ENCODE data around the gene BNC2.

The BNC2 gene

GRCh38 chr9:16651446-16651964 is 219.0 kb downstream of the BNC2 start:
- Histone ChIP-seq H3K27me3 (ENCODE audit: low read depth, low read length) (no peaks in the 10 kb centered on the region), H3K4me3 (ENCODE audit: low read depth in 1 of 2, low read length in 2 of 2) (no peak overlapping the region), H3K27ac (ENCODE audit: low read length) (no peak overlapping the region), H3K4me1 (ENCODE audit: control insufficient read depth in 1 of 2, insufficient read depth in 2 of 2, low read length in 2 of 2) (peaks cover 0 to 13% of the 10 kb centered on the region in 2 donors), H3K9me3 (ENCODE audit: control insufficient read depth in 1 of 2, low read length in 2 of 2) (no peaks in the 10 kb centered on the region), H3K36me3 (ENCODE audit: control insufficient read depth in 1 of 2, insufficient read depth in 2 of 2, low read length in 2 of 2) (no peaks in the 10 kb centered on the region)

DNA sequence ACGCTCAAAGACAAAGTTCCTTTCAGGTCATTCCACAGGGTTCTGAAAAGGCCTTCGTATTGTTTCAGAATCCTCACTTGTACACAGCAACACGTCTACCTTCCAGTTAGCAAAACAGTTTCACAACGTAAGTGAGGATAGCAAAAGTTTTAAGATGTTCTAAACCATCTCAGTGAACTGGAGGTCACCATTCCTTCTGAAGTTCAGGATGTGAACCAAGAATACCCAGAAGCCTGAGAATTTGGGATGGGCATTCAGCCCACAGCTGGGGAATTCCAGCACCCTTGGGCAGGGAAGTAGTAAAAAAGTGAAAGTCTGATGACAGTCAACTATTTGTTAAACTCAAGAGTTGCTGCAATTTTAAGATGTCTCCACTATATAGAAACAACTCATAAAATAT is 224.5 kb downstream of the BNC2 start:
- H3K4me3 ChIP-seq (ENCODE audit: low read depth in 1 of 2, low read length in 2 of 2) = no peak overlapping the region
- H3K4me1 ChIP-seq (ENCODE audit: control insufficient read depth in 1 of 2, insufficient read depth in 2 of 2, low read length in 2 of 2) = peaks cover 4 to 7% of the 10 kb centered on the region in 2 donors
- H3K27ac ChIP-seq (ENCODE audit: low read length) = no peak overlapping the region

GRCh38 chr9:16642421-16643109 is 227.9 kb downstream of the BNC2 start:
- Histone ChIP-seq H3K27me3 (ENCODE audit: low read depth, low read length) (no peaks in the 10 kb centered on the region), H3K27ac (ENCODE audit: low read length) (no peak overlapping the region), H3K4me3 (ENCODE audit: low read depth in 1 of 2, low read length in 2 of 2) (no peak overlapping the region), H3K4me1 (ENCODE audit: control insufficient read depth in 1 of 2, insufficient read depth in 2 of 2, low read length in 2 of 2) (peaks cover 4 to 15% of the 10 kb centered on the region in 2 donors), H3K9me3 (ENCODE audit: control insufficient read depth in 1 of 2, low read length in 2 of 2) (no peaks in the 10 kb centered on the region), H3K36me3 (ENCODE audit: control insufficient read depth in 1 of 2, insufficient read depth in 2 of 2, low read length in 2 of 2) (no peaks in the 10 kb centered on the region)

More for the DNA sequence above, 224.5 kb downstream of the BNC2 start:
- H3K9me3 ChIP-seq (ENCODE audit: control insufficient read depth in 1 of 2, low read length in 2 of 2) = no peaks in the 10 kb centered on the region
- H3K27me3 ChIP-seq (ENCODE audit: low read depth, low read length) = no peaks in the 10 kb centered on the region
- no peaks in the 10 kb centered on the region for H3K36me3 ChIP-seq (ENCODE audit: control insufficient read depth in 1 of 2, insufficient read depth in 2 of 2, low read length in 2 of 2)

DNA sequence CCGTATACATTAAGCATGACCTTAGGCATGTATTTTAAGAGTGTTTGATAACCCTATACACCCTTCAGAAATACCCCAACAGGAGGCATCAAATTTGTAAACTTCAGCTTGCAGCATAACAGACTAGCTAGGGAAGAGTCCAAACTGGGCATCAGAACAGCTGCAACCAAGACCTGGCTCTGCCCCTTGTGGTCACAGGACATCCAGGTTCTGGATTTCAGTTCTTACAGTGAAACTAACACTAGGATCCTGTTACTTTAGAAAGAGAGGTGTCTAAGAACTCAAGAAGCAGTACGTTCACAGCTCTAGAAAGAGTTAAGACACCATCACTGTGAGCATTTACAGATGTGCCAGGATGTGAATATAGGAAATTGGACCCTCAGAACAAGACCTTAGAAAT is 229.8 kb downstream of the BNC2 start:
- Histone ChIP-seq H3K27ac (ENCODE audit: low read length) (no peak overlapping the region), H3K27me3 (ENCODE audit: low read depth, low read length) (no peaks in the 10 kb centered on the region), H3K36me3 (ENCODE audit: control insufficient read depth in 1 of 2, insufficient read depth in 2 of 2, low read length in 2 of 2) (no peaks in the 10 kb centered on the region), H3K9me3 (ENCODE audit: control insufficient read depth in 1 of 2, low read length in 2 of 2) (no peaks in the 10 kb centered on the region), H3K4me3 (ENCODE audit: low read depth in 1 of 2, low read length in 2 of 2) (no peak overlapping the region), H3K4me1 (ENCODE audit: control insufficient read depth in 1 of 2, insufficient read depth in 2 of 2, low read length in 2 of 2) (peaks cover 4 to 19% of the 10 kb centered on the region in 2 donors)

- no peaks in the 10 kb centered on the region for H3K36me3 ChIP-seq (ENCODE audit: control insufficient read depth in 1 of 2, insufficient read depth in 2 of 2, low read length in 2 of 2)
- peaks cover 4 to 22% of the 10 kb centered on the region in 2 donors for H3K4me1 ChIP-seq (ENCODE audit: control insufficient read depth in 1 of 2, insufficient read depth in 2 of 2, low read length in 2 of 2)
- no peaks in the 10 kb centered on the region for H3K9me3 ChIP-seq (ENCODE audit: control insufficient read depth in 1 of 2, low read length in 2 of 2)
- H3K27me3 ChIP-seq (ENCODE audit: low read depth, low read length) = no peaks in the 10 kb centered on the region
- no peak overlapping the region for H3K4me3 ChIP-seq (ENCODE audit: low read depth in 1 of 2, low read length in 2 of 2)
- H3K27ac ChIP-seq (ENCODE audit: low read length) = no peak overlapping the region
Measured at GRCh38 chr9:16639644-16640043, 230.8 kb downstream of the BNC2 start.

- Histone ChIP-seq H3K4me3 (ENCODE audit: low read depth in 1 of 2, low read length in 2 of 2) (no peak overlapping the region), H3K4me1 (ENCODE audit: control insufficient read depth in 1 of 2, insufficient read depth in 2 of 2, low read length in 2 of 2) (peaks cover 4 to 20% of the 10 kb centered on the region in 2 donors), H3K27ac (ENCODE audit: low read length) (no peak overlapping the region), H3K27me3 (ENCODE audit: low read depth, low read length) (no peaks in the 10 kb centered on the region), H3K9me3 (ENCODE audit: control insufficient read depth in 1 of 2, low read length in 2 of 2) (no peaks in the 10 kb centered on the region), H3K36me3 (ENCODE audit: control insufficient read depth in 1 of 2, insufficient read depth in 2 of 2, low read length in 2 of 2) (no peaks in the 10 kb centered on the region)
Measured at GRCh38 chr9:16637911-16638310, 232.6 kb downstream of the BNC2 start.

DNA sequence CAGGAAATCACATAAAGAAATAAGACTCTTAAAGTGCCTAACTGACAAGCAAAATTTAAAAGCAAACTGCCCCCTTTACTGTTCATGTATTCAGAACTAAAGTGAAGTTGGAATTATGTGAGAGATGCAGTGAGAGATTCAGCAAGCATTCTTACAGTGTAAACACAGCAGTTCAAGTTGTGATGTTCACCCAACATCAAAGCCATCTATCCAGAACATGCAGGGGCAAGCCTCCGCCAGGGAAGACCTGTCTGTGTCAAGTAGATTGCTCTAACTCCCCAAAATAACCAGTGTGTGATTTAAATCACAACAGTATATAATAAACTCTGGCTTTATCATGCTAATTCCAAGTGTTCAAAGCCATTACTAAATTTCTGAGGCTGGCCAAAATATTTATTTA is 233.3 kb downstream of the BNC2 start:
- no peak overlapping the region for H3K27ac ChIP-seq (ENCODE audit: low read length)
- H3K27me3 ChIP-seq (ENCODE audit: low read depth, low read length) = no peaks in the 10 kb centered on the region
- no peaks in the 10 kb centered on the region for H3K36me3 ChIP-seq (ENCODE audit: control insufficient read depth in 1 of 2, insufficient read depth in 2 of 2, low read length in 2 of 2)
- no peaks in the 10 kb centered on the region for H3K9me3 ChIP-seq (ENCODE audit: control insufficient read depth in 1 of 2, low read length in 2 of 2)
- H3K4me1 ChIP-seq (ENCODE audit: control insufficient read depth in 1 of 2, insufficient read depth in 2 of 2, low read length in 2 of 2) = peaks cover 0 to 20% of the 10 kb centered on the region in 2 donors
- no peak overlapping the region for H3K4me3 ChIP-seq (ENCODE audit: low read depth in 1 of 2, low read length in 2 of 2)

DNA sequence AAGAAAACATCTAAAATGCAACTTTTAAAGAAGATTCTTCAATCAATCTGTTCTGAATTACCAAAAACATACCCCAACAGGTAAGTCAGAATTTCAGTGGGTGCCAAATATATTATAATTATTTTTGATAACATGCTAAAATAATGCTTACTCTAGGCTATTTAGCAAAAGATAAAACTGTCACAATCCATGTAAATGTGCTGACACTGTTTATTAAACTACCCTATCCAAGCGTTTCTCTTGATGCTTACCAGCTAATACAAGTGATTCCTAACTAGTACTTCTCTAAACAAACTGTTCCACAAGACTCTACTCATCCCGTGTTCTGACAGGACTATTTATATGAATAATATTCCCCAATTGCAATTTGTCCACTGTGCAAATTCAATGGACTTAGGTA is 236.7 kb downstream of the BNC2 start:
- Histone ChIP-seq H3K36me3 (ENCODE audit: control insufficient read depth in 1 of 2, insufficient read depth in 2 of 2, low read length in 2 of 2) (no peaks in the 10 kb centered on the region), H3K27ac (ENCODE audit: low read length) (no peak overlapping the region), H3K27me3 (ENCODE audit: low read depth, low read length) (no peaks in the 10 kb centered on the region), H3K4me3 (ENCODE audit: low read depth in 1 of 2, low read length in 2 of 2) (no peak overlapping the region), H3K9me3 (ENCODE audit: control insufficient read depth in 1 of 2, low read length in 2 of 2) (no peaks in the 10 kb centered on the region), H3K4me1 (ENCODE audit: control insufficient read depth in 1 of 2, insufficient read depth in 2 of 2, low read length in 2 of 2) (peaks cover 0 to 16% of the 10 kb centered on the region in 2 donors)

GRCh38 chr9:16628413-16628812 is 242.1 kb downstream of the BNC2 start:
- Histone ChIP-seq H3K4me1 (ENCODE audit: control insufficient read depth in 1 of 2, insufficient read depth in 2 of 2, low read length in 2 of 2) (peaks cover 19 to 34% of the 10 kb centered on the region in 2 donors), H3K36me3 (ENCODE audit: control insufficient read depth in 1 of 2, insufficient read depth in 2 of 2, low read length in 2 of 2) (no peaks in the 10 kb centered on the region), H3K9me3 (ENCODE audit: control insufficient read depth in 1 of 2, low read length in 2 of 2) (no peaks in the 10 kb centered on the region), H3K27me3 (ENCODE audit: low read depth, low read length) (no peaks in the 10 kb centered on the region), H3K4me3 (ENCODE audit: low read depth in 1 of 2, low read length in 2 of 2) (no peak overlapping the region), H3K27ac (ENCODE audit: low read length) (peak overlapping the region; percentile 5)

- no peaks in the 10 kb centered on the region for H3K36me3 ChIP-seq (ENCODE audit: control insufficient read depth in 1 of 2, insufficient read depth in 2 of 2, low read length in 2 of 2)
- H3K27ac ChIP-seq (ENCODE audit: low read length) = peak overlapping the region; percentile 5
- H3K4me1 ChIP-seq (ENCODE audit: control insufficient read depth in 1 of 2, insufficient read depth in 2 of 2, low read length in 2 of 2) = peaks cover 19 to 34% of the 10 kb centered on the region in 2 donors
- no peaks in the 10 kb centered on the region for H3K9me3 ChIP-seq (ENCODE audit: control insufficient read depth in 1 of 2, low read length in 2 of 2)
- no peak overlapping the region for H3K4me3 ChIP-seq (ENCODE audit: low read depth in 1 of 2, low read length in 2 of 2)
- no peaks in the 10 kb centered on the region for H3K27me3 ChIP-seq (ENCODE audit: low read depth, low read length)
Measured at GRCh38 chr9:16627967-16628366, 242.5 kb downstream of the BNC2 start.

DNA sequence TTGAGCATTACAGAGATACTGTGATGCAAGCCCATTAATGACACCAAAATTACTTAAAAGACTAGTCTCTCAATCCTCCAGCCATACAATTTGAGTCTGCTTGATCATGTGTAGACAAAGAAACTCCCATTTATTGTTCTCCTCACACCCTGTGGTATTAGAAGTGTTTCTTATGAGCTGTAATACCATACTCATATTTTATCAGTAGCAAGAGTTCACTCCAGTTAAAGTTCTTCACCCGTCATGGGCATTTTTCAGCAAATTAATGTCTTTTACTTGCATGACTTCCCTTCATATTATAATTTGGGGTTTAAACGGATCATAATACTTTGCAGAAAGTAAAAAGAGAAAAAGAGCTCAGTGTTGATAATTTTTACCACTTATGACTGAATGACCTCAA is 242.9 kb downstream of the BNC2 start:
- no peaks in the 10 kb centered on the region for H3K36me3 ChIP-seq (ENCODE audit: control insufficient read depth in 1 of 2, insufficient read depth in 2 of 2, low read length in 2 of 2)
- H3K27ac ChIP-seq (ENCODE audit: low read length) = peak overlapping the region; percentile 5
- H3K9me3 ChIP-seq (ENCODE audit: control insufficient read depth in 1 of 2, low read length in 2 of 2) = no peaks in the 10 kb centered on the region
- peaks cover 19 to 34% of the 10 kb centered on the region in 2 donors for H3K4me1 ChIP-seq (ENCODE audit: control insufficient read depth in 1 of 2, insufficient read depth in 2 of 2, low read length in 2 of 2)
- no peaks in the 10 kb centered on the region for H3K27me3 ChIP-seq (ENCODE audit: low read depth, low read length)
- H3K4me3 ChIP-seq (ENCODE audit: low read depth in 1 of 2, low read length in 2 of 2) = no peak overlapping the region
